Endodermal cell (in vitro differentiated cells): ENCODE measurements around the gene FAM228B. TPM values are rescaled to one million over a fixed set of nuclear protein-coding genes. Genes with fewer than 3 reads are reported as not detected.
A peak's percentile ranks its signal among the peaks of the same experiment; 100 is the strongest.

ENCODE experiments used
- DNase-seq: peaks from one replicate; pipeline ENCODE4 v3.0.0-alpha.2; 2017
- H3K27ac ChIP-seq: 2 replicates; pipeline ENCODE4 v1.5.1; 2013; ENCODE audit warnings: mild to moderate bottlenecking, low read depth, low read length, moderate library complexity
- H3K27me3 ChIP-seq: 2 replicates; pipeline ENCODE4 v1.6.1; 2013; ENCODE audit warnings: mild to moderate bottlenecking, low read length, moderate library complexity; ENCODE audit not compliant: insufficient read depth, control insufficient read depth, poor library complexity, severe bottlenecking
- H3K36me3 ChIP-seq: 2 replicates; pipeline ENCODE4 v1.7.0; 2013; ENCODE audit warnings: mild to moderate bottlenecking, low read length, moderate library complexity; ENCODE audit not compliant: control insufficient read depth, insufficient read depth
- H3K4me1 ChIP-seq: one replicate; pipeline ENCODE4 v1.7.0; 2013; ENCODE audit warnings: low read length; ENCODE audit not compliant: control insufficient read depth, insufficient read depth
- H3K4me3 ChIP-seq: 2 replicates; pipeline ENCODE4 v1.5.1; 2013; ENCODE audit warnings: mild to moderate bottlenecking, low read length, moderate library complexity
- H3K9ac ChIP-seq: 2 replicates; pipeline ENCODE4 v1.6.1; 2013; ENCODE audit warnings: mild to moderate bottlenecking, low read length, moderate library complexity; ENCODE audit not compliant: poor library complexity, severe bottlenecking; ENCODE audit errors: extremely low read depth
- H3K9me3 ChIP-seq: 2 replicates; pipeline ENCODE4 v1.6.1; 2013; ENCODE audit warnings: mild to moderate bottlenecking, low read length, moderate library complexity; ENCODE audit not compliant: control insufficient read depth
- H3K27ac Mint-ChIP-seq: 2 replicates; pipeline ENCODE4 v1.8.0; 2020; ENCODE audit warnings: mixed read lengths
- H3K27me3 Mint-ChIP-seq: 2 replicates; pipeline ENCODE4 v1.8.0; 2021; ENCODE audit warnings: mild to moderate bottlenecking, mixed read lengths; ENCODE audit not compliant: insufficient read depth
- H3K36me3 Mint-ChIP-seq: 2 replicates; pipeline ENCODE4 v1.8.0; 2020; ENCODE audit warnings: low read depth, mixed read lengths
- H3K4me1 Mint-ChIP-seq: 2 replicates; pipeline ENCODE4 v1.8.0; 2020; ENCODE audit warnings: mixed read lengths
- H3K4me3 Mint-ChIP-seq: 2 replicates; pipeline ENCODE4 v1.8.0; 2020; ENCODE audit warnings: mild to moderate bottlenecking, moderate library complexity, mixed read lengths
- H3K9me3 Mint-ChIP-seq: 2 replicates; pipeline ENCODE4 v1.8.0; 2020; ENCODE audit warnings: mild to moderate bottlenecking, mixed read lengths
- CTCF ChIP-seq: fragments of 200-600 bp; sonication (generic); conservative IDR thresholded peaks from 2 replicates; pipeline ENCODE4 v1.5.0; 2021; ENCODE audit warnings: antibody characterized with exemption, mild to moderate bottlenecking
- WGBS, 2 experiments: methylation state at CpG; one replicate each; pipeline versions ENCODE4 v1.1.5 to v1.1.7; 2013; ENCODE audit warnings: missing lambda C conversion rate in 2 of 2, mixed read lengths in 1 of 2; ENCODE audit not compliant: insufficient coverage in 1 of 2, insufficient read length in 1 of 2; 5-methylcytosine and 5-hydroxymethylcytosine counted together
- total RNA-seq, 2 donors: library from RNA; stranded (reverse); fragmentation: NEBNext Ultra II Directional in 1 of 2; extraction: Animal tissue kit (Norgen Biotek cat#: 25700) in 1 of 2; gene quantifications; 2 replicates in 1 of 2; 3 replicates in 1 of 2; pipeline ENCODE4 v1.2.1, GENCODE V29; 2021

FAM228B gene
- total RNA-seq, 2 donors from 2014 or later = 13.2 to 14.6 TPM

DNA sequence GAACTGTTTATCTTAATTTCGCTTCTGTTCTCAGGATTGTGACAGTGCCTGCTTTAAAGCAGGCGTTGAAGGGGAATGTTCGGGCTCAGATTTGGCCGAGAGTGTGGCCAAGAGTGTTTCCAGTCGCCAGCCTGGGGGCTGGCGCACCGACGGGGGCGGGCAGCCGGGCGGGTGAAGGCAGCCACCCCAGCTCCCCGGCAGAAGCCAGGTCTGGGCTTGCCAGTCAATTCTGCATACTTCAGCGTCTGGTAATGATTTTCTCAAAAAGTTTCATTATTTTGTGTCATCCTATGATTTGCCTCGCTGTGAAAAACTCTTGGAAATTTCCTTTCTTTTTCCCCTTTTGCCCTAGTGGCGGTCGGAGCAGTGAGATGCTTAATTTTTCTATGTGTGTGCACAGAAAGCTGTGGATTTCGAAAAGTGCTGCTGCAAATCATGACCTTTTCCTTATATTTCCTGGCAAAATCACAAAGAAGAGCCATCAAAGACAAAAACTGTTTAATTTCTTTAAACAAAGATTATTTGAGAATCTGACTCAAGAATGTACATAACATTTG lies 52.4 kb downstream of the FAM228B start:
- H3K4me3 ChIP-seq = no peak overlapping the region
- H3K27me3 Mint-ChIP-seq = peaks cover 43% of the 10 kb centered on the region
- H3K4me1 ChIP-seq = no peaks in the 10 kb centered on the region
- DNase-seq = no peak
- peak; percentile 15 for TF ChIP-seq CTCF
- H3K36me3 Mint-ChIP-seq = no peaks in the 10 kb centered on the region
- 95 to 100% methylated on average over 12 to 17 of the region's 17 CpGs for WGBS, 2 experiments
- no peak overlapping the region for H3K4me3 Mint-ChIP-seq
- H3K36me3 ChIP-seq = no peaks in the 10 kb centered on the region
- H3K9ac ChIP-seq = no peak overlapping the region
- no peaks in the 10 kb centered on the region for H3K9me3 ChIP-seq
- H3K27me3 ChIP-seq = peaks cover 42% of the 10 kb centered on the region
- no peaks in the 10 kb centered on the region for H3K4me1 Mint-ChIP-seq
- H3K9me3 Mint-ChIP-seq = peaks cover 6% of the 10 kb centered on the region
- H3K27ac Mint-ChIP-seq = no peak overlapping the region
- H3K27ac ChIP-seq = no peak overlapping the region

GRCh38 chr2:24176326-24176725 lies 53.1 kb downstream of the FAM228B start:
- Mint-ChIP-seq H3K36me3 (no peaks in the 10 kb centered on the region), H3K4me3 (no peak overlapping the region)
- 89 to 90% methylated on average over 1 of the region's 1 CpG for WGBS, 2 experiments

DNA sequence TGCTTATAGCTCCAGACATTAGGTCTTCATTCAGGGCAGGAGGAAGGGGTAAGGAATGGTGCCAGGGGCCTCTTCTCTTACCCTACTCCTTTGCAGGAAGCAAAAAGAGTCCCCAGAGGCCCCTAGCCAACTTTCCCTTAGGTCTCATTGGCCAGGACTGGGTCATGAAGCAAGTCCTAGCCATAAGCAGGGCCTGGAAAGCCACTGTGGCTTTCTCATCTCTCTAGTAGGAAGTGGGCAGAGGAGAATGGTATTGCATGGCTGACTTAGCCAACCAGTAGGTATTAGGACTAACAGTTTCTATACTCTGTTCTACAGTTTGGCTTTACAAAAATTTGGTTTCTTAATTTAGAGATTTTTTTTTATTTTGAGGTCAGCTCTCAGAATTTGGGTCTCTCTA lies 56.4 kb downstream of the FAM228B start:
- no peaks in the 10 kb centered on the region for H3K4me1 Mint-ChIP-seq
- H3K27ac Mint-ChIP-seq = no peak overlapping the region
- TF ChIP-seq CTCF = no peak
- H3K36me3 Mint-ChIP-seq = no peaks in the 10 kb centered on the region
- no peak for DNase-seq
- no peak overlapping the region for H3K9ac ChIP-seq
- H3K4me3 ChIP-seq = no peak overlapping the region
- H3K4me1 ChIP-seq = no peaks in the 10 kb centered on the region
- H3K36me3 ChIP-seq = no peaks in the 10 kb centered on the region
- no peak overlapping the region for H3K27ac ChIP-seq
- no peak overlapping the region for H3K4me3 Mint-ChIP-seq
- peaks cover 57% of the 10 kb centered on the region for H3K27me3 Mint-ChIP-seq
- H3K9me3 Mint-ChIP-seq = no peaks in the 10 kb centered on the region
- H3K27me3 ChIP-seq = peaks cover 66% of the 10 kb centered on the region
- H3K9me3 ChIP-seq = no peaks in the 10 kb centered on the region

More at GRCh38 chr2:24176326-24176725, 53.1 kb downstream of the FAM228B start:
- H3K27me3 ChIP-seq = peaks cover 48% of the 10 kb centered on the region
- TF ChIP-seq CTCF = no peak
- Mint-ChIP-seq H3K4me1 (no peaks in the 10 kb centered on the region), H3K9me3 (peaks cover 6% of the 10 kb centered on the region), H3K27me3 (peaks cover 45% of the 10 kb centered on the region), H3K27ac (no peak overlapping the region)
- no peak for DNase-seq
- H3K4me3 ChIP-seq = no peak overlapping the region
- no peaks in the 10 kb centered on the region for H3K36me3 ChIP-seq
- H3K4me1 ChIP-seq = no peaks in the 10 kb centered on the region
- no peak overlapping the region for H3K9ac ChIP-seq
- no peak overlapping the region for H3K27ac ChIP-seq
- H3K9me3 ChIP-seq = no peaks in the 10 kb centered on the region
